A549 treated with Mapracorat at 1 μM for 4 hours (cell line): ENCODE data around the gene ATG4B. TPM values are rescaled to one million over a fixed set of nuclear protein-coding genes. Genes with fewer than 3 reads are reported as not detected.

Source experiments
- total RNA-seq: library from RNA; stranded (reverse); fragments of 200-300 nt; extraction: Qiagen RNA extraction; gene quantifications from 5 replicates; pipeline ENCODE4 v1.2.3, GENCODE V29; 2022

The ATG4B gene
- 42.2 to 69.2 TPM (median 53.1 TPM) in 5 replicates for total RNA-seq

DNA sequence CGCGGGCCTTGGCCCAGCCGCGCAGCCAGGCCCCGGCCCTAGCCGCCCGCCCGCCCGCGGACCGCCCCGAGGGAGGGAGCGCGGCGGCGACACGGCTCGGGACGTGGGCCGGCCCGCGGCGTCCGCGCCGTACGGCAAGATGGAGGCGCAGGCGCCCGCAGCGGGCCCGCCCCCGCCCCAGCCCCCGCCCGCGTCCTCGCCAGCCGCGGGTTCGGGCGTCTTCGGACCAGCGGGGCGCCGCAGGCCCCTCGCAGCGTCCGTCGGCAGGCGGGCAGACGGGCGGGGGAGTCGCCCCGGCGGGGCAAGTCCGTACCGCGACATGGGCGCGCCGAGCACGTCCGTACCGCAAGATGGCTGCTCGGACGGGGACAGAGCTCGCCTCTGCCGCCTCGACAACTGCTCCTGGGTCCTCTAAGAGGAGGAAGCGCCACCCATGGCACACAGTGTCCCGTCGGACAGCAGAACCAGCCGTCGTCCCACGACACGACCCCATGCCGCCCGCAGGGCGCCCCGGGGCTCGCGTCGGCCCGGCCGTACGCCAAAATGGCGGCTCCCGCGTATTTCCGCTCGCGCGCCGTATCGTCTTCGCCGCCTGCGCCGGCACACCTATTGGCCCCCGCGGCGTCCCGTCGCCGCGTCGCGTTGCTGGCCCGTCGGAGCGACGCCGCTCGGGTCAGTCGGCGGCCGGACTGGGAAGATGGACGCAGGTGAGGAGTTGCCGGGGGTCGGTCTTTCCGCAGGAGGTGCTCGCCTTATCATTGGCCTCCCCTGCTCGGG, at the start of gene ATG4B, which contains the start of gene THAP4:
Gene ATG4B (plus strand): TSS at position 676 of the 777 bp plus-strand sequence. CDS start 22 bp downstream, at position 698.
Gene THAP4 (minus strand): TSS at position 141 of the 777 bp plus-strand sequence. CDS start 141 bp downstream, outside the sequence.

DNA sequence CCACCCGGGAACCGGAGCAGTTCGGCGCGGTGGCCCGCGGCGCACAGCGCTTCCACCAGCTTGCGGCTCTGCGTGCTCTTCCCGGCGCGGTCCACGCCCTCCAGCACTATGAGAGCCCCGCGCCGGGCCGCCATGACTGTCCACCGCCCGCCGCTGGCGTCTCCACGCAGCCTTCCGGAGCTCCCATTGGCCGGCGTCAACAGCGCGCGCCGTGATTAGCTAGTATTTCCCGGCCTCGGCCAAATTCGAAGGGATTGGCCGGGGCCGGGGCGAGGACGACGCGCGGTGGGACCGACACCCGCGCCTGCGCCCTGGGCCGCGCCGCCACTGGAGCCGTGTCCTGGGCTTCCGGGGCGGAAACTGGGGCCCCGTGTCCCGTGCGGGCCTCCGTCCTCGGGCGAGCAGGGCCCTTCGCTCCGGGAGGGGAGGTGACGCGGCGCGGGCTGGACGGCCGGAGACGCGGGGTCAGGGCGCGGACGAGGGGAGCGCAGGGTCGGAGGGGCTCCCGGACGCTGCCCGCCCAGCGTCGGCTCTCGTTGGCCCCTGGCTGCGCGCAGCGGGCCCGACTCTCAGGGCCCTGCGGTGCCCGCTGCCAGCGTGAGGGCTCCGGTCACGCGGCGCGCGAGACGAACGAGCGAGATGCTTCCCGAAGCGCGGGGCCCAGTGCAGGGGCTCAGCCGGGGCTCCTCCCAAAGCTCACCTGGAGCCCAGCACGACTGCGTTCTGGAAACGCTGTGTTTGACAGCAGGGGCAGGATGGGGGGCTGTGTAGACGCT, 49.3 kb downstream of the ATG4B start, which contains the start of gene DTYMK:
Gene DTYMK (minus strand): TSS at position 166 of the 776 bp plus-strand sequence. CDS start 32 bp downstream, at position 134.

DNA sequence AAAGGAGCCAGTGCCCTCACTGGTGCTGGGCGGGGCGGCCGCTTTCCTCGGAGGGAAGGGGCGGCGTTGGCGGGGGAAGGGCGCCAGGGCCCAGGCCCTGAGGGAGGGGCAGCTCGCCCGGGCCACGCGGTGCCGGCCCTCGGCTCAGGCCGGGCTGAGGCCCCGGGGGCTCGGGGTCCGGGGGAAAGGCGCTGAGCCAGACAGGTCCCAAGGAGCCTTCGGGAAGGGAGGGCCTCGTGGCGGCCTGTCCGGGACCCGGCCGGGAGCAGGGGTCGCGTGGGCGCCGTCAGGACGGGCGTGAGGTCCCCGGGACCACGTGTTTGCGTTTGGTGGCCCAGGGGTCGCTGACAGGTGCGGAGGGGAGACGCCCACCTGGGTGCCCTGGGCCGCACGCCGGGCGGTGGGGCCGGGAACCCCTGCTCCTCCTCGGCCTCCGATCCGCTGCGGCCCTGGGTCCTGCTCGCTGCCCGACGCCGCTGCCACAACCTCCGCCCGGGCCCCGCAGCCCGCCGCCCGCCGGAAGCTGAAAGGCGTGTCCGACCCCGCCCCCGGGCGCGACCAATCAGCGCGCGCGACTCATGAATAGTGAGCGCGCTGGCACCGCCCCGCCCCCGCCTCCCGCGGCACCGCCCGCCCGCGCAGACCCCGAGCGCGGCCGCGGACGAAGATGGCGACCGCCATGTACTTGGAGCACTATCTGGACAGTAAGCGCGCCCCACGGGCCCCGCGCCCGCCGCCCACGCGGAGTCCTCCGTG, 64.1 kb downstream of the ATG4B start, which contains the start of gene ING5:
Gene ING5 (plus strand): TSS at position 641 of the 756 bp plus-strand sequence. CDS start 27 bp downstream, at position 668.

Other genes starting within 250 kb of the ATG4B start
- gene STK25, start 129.1 kb upstream of the ATG4B start, total RNA-seq = 91.0 to 120 TPM (median 109 TPM) in 5 replicates
- gene BOK, start 78.9 kb upstream of the ATG4B start, total RNA-seq = 25.6 to 38.0 TPM (median 37.1 TPM) in 5 replicates
- gene THAP4, start 535 bp upstream of the ATG4B start, total RNA-seq = 62.2 to 78.3 TPM (median 76.9 TPM) in 5 replicates
- 124 to 147 TPM (median 138 TPM) in 5 replicates for gene DTYMK, start 49.1 kb downstream of the ATG4B start, total RNA-seq
- gene ING5, start 64.3 kb downstream of the ATG4B start, total RNA-seq = 19.9 to 24.7 TPM (median 23.5 TPM) in 5 replicates
- 6.5 to 10.6 TPM (median 8.6 TPM) in 5 replicates for gene D2HGDH, start 96.9 kb downstream of the ATG4B start, total RNA-seq
- gene GAL3ST2, start 139.1 kb downstream of the ATG4B start, total RNA-seq = 0.15 to 0.42 TPM (median 0.25 TPM) in 5 replicates
- 0.10 to 0.42 TPM (median 0.21 TPM) in 5 replicates for gene NEU4, start 171.5 kb downstream of the ATG4B start, total RNA-seq
- gene PDCD1, start 221.2 kb downstream of the ATG4B start, total RNA-seq = not detected in 5 replicates
- not detected in 5 replicates for gene RTP5, start 232.0 kb downstream of the ATG4B start, total RNA-seq